K562 (cell line): Measurements from ENCODE around the gene SLC26A8. TPM values are rescaled to one million over a fixed set of nuclear protein-coding genes. Genes with fewer than 3 reads are reported as not detected.

Experiments
- ARID1B ChIP-seq: fragments of 450-650 bp; IDR thresholded peaks from 2 replicates; pipeline ENCODE4 v1.6.1; 2016; ENCODE audit warnings: antibody characterized with exemption, mild to moderate bottlenecking, inconsistent platforms
- CEBPB ChIP-seq: fragments of 450-650 bp; IDR thresholded peaks from 2 replicates; pipeline ENCODE4 v1.6.1; 2016; ENCODE audit warnings: missing genetic modification characterization, missing compliant biosample characterization
- CREB1 ChIP-seq, 2 experiments: sonication (generic) in 1 of 2; formaldehyde crosslinking in 1 of 2; IDR thresholded peaks; 2 replicates each; pipeline versions ENCODE4 v1.6.1 to v1.8.0; 2012 to 2022; ENCODE audit warnings: inconsistent platforms in 1 of 2, mild to moderate bottlenecking in 1 of 2, missing genetic modification reagents in 1 of 2, moderate library complexity in 1 of 2
- DACH1 ChIP-seq: fragments of 450-650 bp; IDR thresholded peaks from 2 replicates; pipeline ENCODE4 v1.6.1; 2018; ENCODE audit not compliant: partially characterized antibody
- EP400 ChIP-seq: fragments of 450-650 bp; IDR thresholded peaks from 2 replicates; pipeline ENCODE4 v1.6.1; 2017; ENCODE audit warnings: antibody characterized with exemption, mild to moderate bottlenecking, moderate library complexity
- HDAC6 ChIP-seq: IDR thresholded peaks from 2 replicates; pipeline ENCODE4 v1.6.1; 2012; ENCODE audit warnings: low read depth, mild to moderate bottlenecking, control low read depth, inconsistent platforms, low read length, moderate library complexity
- MEF2A ChIP-seq: IDR thresholded peaks from 2 replicates; pipeline ENCODE4 v1.6.1; 2011; ENCODE audit warnings: low read depth, mild to moderate bottlenecking, low read length, moderate library complexity; ENCODE audit not compliant: control insufficient read depth
- MYNN ChIP-seq, 2 experiments: sonication (generic); formaldehyde crosslinking in 1 of 2; IDR thresholded peaks; 2 replicates each; pipeline versions ENCODE4 v1.5.0 to v1.6.1; 2016 to 2020; ENCODE audit warnings: antibody characterized with exemption in 1 of 2, missing genetic modification reagents in 1 of 2
- NRF1 ChIP-seq, 2 experiments: fragments of 450-650 bp; IDR thresholded peaks in 1 of 2; conservative IDR thresholded peaks in 1 of 2; 2 replicates each; pipeline ENCODE4 v1.6.1; 2014; ENCODE audit warnings: mild to moderate bottlenecking in 2 of 2
- RBBP5 ChIP-seq: fragments of 200-600 bp; sonication (generic); IDR thresholded peaks from 2 replicates; pipeline ENCODE4 v1.6.1; 2012; ENCODE audit warnings: borderline replicate concordance, mild to moderate bottlenecking, low read length, control low read depth, inconsistent platforms; ENCODE audit not compliant: insufficient read depth, poor library complexity, severe bottlenecking
- RBM34 ChIP-seq: fragments of 200-400 bp; formaldehyde crosslinking; IDR thresholded peaks from 2 replicates; pipeline ENCODE4 v1.6.1; 2018; ENCODE audit warnings: low read length, borderline replicate concordance; ENCODE audit not compliant: insufficient read depth
- SUPT5H ChIP-seq: fragments of 450-650 bp; IDR thresholded peaks from 2 replicates; pipeline ENCODE4 v1.6.1; 2016
- TFAM ChIP-seq: fragments of 250-450 bp; sonication (Bioruptor Pico); conservative IDR thresholded peaks from 2 replicates; pipeline ENCODE4 v1.5.0; 2021; ENCODE audit warnings: mild to moderate bottlenecking, moderate library complexity
- ZBTB1 ChIP-seq: sonication (generic); formaldehyde crosslinking; IDR thresholded peaks from 2 replicates; pipeline ENCODE4 v1.8.1; 2023; ENCODE audit warnings: missing genetic modification reagents, low read depth, mild to moderate bottlenecking, borderline replicate concordance
- ZBTB17 ChIP-seq: fragments of 450-650 bp; formaldehyde crosslinking; IDR thresholded peaks from 2 replicates; pipeline ENCODE4 v1.4.0; 2020; ENCODE audit warnings: mild to moderate bottlenecking
- ZEB2 ChIP-seq: fragments of 450-650 bp; IDR thresholded peaks from 2 replicates; pipeline ENCODE4 v1.6.1; 2016
- ZFP36 ChIP-seq: fragments of 150-350 bp; IDR thresholded peaks from 2 replicates; pipeline ENCODE4 v1.6.1; 2018; ENCODE audit warnings: low read length, low read depth; ENCODE audit not compliant: partially characterized antibody
- ZFPM2 ChIP-seq: fragments of 250-450 bp; sonication (Bioruptor Pico); IDR thresholded peaks from 2 replicates; pipeline ENCODE4 v1.5.1; 2022; ENCODE audit warnings: mild to moderate bottlenecking
- ZFX ChIP-seq: sonication (generic); formaldehyde crosslinking; IDR thresholded peaks from 2 replicates; pipeline ENCODE4 v1.8.0; 2022; ENCODE audit warnings: mild to moderate bottlenecking, missing genetic modification reagents, moderate library complexity
- ZNF12 ChIP-seq: sonication (generic); formaldehyde crosslinking; IDR thresholded peaks from 2 replicates; pipeline ENCODE4 v1.4.0; 2020; ENCODE audit warnings: mild to moderate bottlenecking, missing genetic modification reagents
- ZNF184 ChIP-seq: sonication (generic); formaldehyde crosslinking; IDR thresholded peaks from 2 replicates; pipeline ENCODE4 v1.5.0; 2020; ENCODE audit warnings: missing genetic modification reagents
- ZNF324 ChIP-seq: fragments of 250-450 bp; sonication (Bioruptor Pico); IDR thresholded peaks from 2 replicates; pipeline ENCODE4 v1.4.0; 2020; ENCODE audit warnings: mild to moderate bottlenecking
- ZNF561 ChIP-seq: fragments of 450-650 bp; formaldehyde crosslinking; conservative IDR thresholded peaks from 2 replicates; pipeline ENCODE4 v1.4.0; 2020; ENCODE audit warnings: mild to moderate bottlenecking, moderate library complexity
- ZNF707 ChIP-seq: fragments of 250-450 bp; sonication (Bioruptor Pico); conservative IDR thresholded peaks from 2 replicates; pipeline ENCODE4 v1.8.0; 2022; ENCODE audit warnings: inconsistent platforms, mild to moderate bottlenecking, moderate library complexity
- ZZZ3 ChIP-seq: fragments of 450-650 bp; IDR thresholded peaks from 2 replicates; pipeline ENCODE4 v1.6.1; 2016; ENCODE audit warnings: antibody characterized with exemption, mild to moderate bottlenecking, moderate library complexity
- polyA plus RNA-seq, 8 experiments: library from polyadenylated mRNA; depleted of rRNA in 4 of 8; stranded (reverse) in 5 of 8; unstranded in 3 of 8; fragments of >200 nt; fragmentation: Nextera tagmentation in 2 of 8; fragmentation: Illumina TruSeq in 1 of 8; extraction: Ambion mirVana in 2 of 8; extraction: Trizol in 1 of 8; gene quantifications; 2 replicates each; pipeline versions ENCODE4 v1.2.1 to v1.2.3, GENCODE V29; 2011 to 2014; ENCODE audit warnings: inconsistent platforms in 1 of 8, missing spikeins in 1 of 8
- total RNA-seq, 7 experiments: library from RNA; depleted of rRNA in 6 of 7; stranded (reverse); fragments of >200 nt in 6 of 7; fragmentation: Illumina TruSeq in 2 of 7; extraction: Trizol in 2 of 7; gene quantifications; 2 replicates each; pipeline versions ENCODE4 v1.2.1 to v1.2.3, GENCODE V29; 2011 to 2021; ENCODE audit warnings: low replicate concordance in 1 of 7
- TF ChIP-seq, protein P1 (sequence below): sonication (generic); formaldehyde crosslinking; IDR thresholded peaks from 2 replicates; pipeline ENCODE4 v1.8.0; 2022; ENCODE audit warnings: mild to moderate bottlenecking, missing genetic modification reagents
- TF ChIP-seq, protein P2 (sequence below): sonication (generic); formaldehyde crosslinking; IDR thresholded peaks from 2 replicates; pipeline ENCODE4 v1.9.0; 2022; ENCODE audit warnings: mild to moderate bottlenecking, missing genetic modification reagents

Gene SLC26A8
- total and polyA plus RNA-seq, 9 of the 15 experiments (the other 6 are each of a cell fraction or from before 2014, with no cell fraction given) = not detected

- TF ChIP-seq CEBPB (peak; percentile 78), ZBTB17 (0 out of 2 replicates have a peak, but pooled peaks have one; percentile 23), RBBP5 (no peak), ZNF561 (CRISPR knock-in tag) (no peak), ZBTB1 (no peak), ZFX (CRISPR knock-in tag) (peak; percentile 62), MYNN (IDR thresholded peaks at IDR 0.05) (no peak), MYNN (CRISPR knock-in tag; IDR thresholded peaks at IDR 0.05) (no peak), MEF2A (no peak), ARID1B (no peak), ZNF707 (CRISPR knock-in tag) (no peak), EP400 (peak; percentile 62), ZNF184 (CRISPR knock-in tag) (no peak), ZZZ3 (no peak), NRF1 (conservative IDR thresholded peaks at IDR 0.05 in 1 of 2, IDR thresholded peaks at IDR 0.05 in 1 of 2) (peak in 1 of 2 experiments; percentile 12; a peak in 1 of 4 replicates), ZFP36 (peak; percentile 57), TFAM (CRISPR knock-in tag) (no peak), ZNF12 (CRISPR knock-in tag) (peak; percentile 11; the same call in 1 of the 2 replicates), ZEB2 (no peak), CREB1 (IDR thresholded peaks at IDR 0.05) (no peak), CREB1 (CRISPR knock-in tag; IDR thresholded peaks at IDR 0.05) (no peak), ZFPM2 (CRISPR knock-in tag) (no peak), SUPT5H (no peak), RBM34 (no peak), DACH1 (peak; percentile 12), ZNF324 (CRISPR knock-in tag) (no peak), HDAC6 (no peak)
- TF ChIP-seq, protein P1, sequence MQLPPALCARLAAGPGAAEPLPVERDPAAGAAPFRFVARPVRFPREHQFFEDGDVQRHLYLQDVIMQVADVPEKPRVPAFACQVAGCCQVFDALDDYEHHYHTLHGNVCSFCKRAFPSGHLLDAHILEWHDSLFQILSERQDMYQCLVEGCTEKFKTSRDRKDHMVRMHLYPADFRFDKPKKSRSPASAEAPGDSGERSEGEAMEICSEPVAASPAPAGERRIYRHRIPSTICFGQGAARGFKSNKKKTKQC (CRISPR knock-in tag) = 0 out of 2 replicates have a peak, but pooled peaks have one; percentile 54
- TF ChIP-seq, protein P2, sequence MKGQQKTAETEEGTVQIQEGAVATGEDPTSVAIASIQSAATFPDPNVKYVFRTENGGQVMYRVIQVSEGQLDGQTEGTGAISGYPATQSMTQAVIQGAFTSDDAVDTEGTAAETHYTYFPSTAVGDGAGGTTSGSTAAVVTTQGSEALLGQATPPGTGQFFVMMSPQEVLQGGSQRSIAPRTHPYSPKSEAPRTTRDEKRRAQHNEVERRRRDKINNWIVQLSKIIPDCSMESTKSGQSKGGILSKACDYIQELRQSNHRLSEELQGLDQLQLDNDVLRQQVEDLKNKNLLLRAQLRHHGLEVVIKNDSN (CRISPR knock-in tag) = peak; percentile 38; the same call in 1 of the 2 replicates
Measured at GRCh38 chr6:35919827-35920751, 104.4 kb downstream of the SLC26A8 start (continued).
